Measurements from ENCODE around the gene PDAP1.
"Not testable (repeated sequence)": the region's sequence is repeated elsewhere in the genome, so short reads cannot be mapped to it uniquely, and the experiment has no call there.

PDAP1 gene

GRCh38 chr7:99420213-99420612, 11.8 kb upstream of the PDAP1 start:
- no peak overlapping the region for H3K4me3 ChIP-seq (ENCODE audit: low read length)
- H3K9ac ChIP-seq (ENCODE audit: low read length), result no peak overlapping the region
- no peaks in the 10 kb centered on the region for H3K27me3 ChIP-seq (ENCODE audit: control insufficient read depth, insufficient read depth, low read length)
- peaks cover 52% of the 10 kb centered on the region for H3K36me3 ChIP-seq (ENCODE audit: control insufficient read depth, insufficient read depth, low read length)
- H3K4me1 ChIP-seq (ENCODE audit: control insufficient read depth, insufficient read depth, low read length), result no peaks in the 10 kb centered on the region
- no peak overlapping the region for H3K27ac ChIP-seq (ENCODE audit: low read depth, low read length)

DNA sequence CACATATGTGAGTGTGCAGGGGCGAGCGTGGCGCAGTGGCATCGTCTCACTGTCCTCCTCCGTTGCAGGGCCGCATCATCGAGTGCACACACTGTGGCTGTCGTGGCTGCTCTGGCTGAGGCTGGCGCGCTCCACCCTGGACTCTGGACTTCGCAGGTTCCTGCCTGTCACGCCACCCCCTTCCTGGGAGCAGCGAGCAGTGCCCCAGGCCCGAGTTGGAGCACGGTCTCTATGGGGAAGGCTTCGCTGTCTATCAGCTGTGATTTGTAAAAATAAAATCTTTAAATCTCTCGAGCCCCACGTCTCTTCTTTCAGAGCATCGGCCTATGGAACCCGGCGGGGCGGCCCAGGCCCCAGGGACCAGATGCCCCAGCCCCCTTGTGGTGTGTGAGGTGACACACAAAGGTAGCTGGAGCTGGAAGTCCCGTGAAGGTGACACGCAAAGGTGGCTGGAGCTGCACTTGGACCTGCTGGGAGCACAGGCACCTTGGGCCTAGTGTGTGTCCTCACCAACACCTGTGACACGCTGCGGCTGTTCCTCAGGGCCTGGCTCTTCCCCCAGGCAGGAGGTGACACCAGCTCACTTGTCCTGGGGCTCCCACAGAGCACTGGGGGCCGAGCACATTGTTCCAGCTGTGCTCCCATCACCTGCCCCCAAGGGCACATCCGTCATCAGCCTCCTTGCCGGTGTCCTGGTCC, 11.1 kb upstream of the PDAP1 start:
- peaks cover 47% of the 10 kb centered on the region for H3K36me3 ChIP-seq (ENCODE audit: control insufficient read depth, insufficient read depth, low read length)

GRCh38 chr7:99418260-99418659, 9.9 kb upstream of the PDAP1 start:
- no peaks in the 10 kb centered on the region for H3K27me3 ChIP-seq (ENCODE audit: control insufficient read depth, insufficient read depth, low read length)
- H3K4me3 ChIP-seq (ENCODE audit: low read length), result no peak overlapping the region
- H3K27ac ChIP-seq (ENCODE audit: low read depth, low read length), result no peak overlapping the region
- H3K4me1 ChIP-seq (ENCODE audit: control insufficient read depth, insufficient read depth, low read length), result no peaks in the 10 kb centered on the region
- H3K36me3 ChIP-seq (ENCODE audit: control insufficient read depth, insufficient read depth, low read length), result peaks cover 38% of the 10 kb centered on the region
- no peak overlapping the region for H3K9ac ChIP-seq (ENCODE audit: low read length)

More for the DNA sequence above, 11.1 kb upstream of the PDAP1 start:
- no peak overlapping the region for H3K27ac ChIP-seq (ENCODE audit: low read depth, low read length)
- H3K9ac ChIP-seq (ENCODE audit: low read length), result no peak overlapping the region
- H3K4me3 ChIP-seq (ENCODE audit: low read length), result no peak overlapping the region
- H3K27me3 ChIP-seq (ENCODE audit: control insufficient read depth, insufficient read depth, low read length), result no peaks in the 10 kb centered on the region
- no peaks in the 10 kb centered on the region for H3K4me1 ChIP-seq (ENCODE audit: control insufficient read depth, insufficient read depth, low read length)

DNA sequence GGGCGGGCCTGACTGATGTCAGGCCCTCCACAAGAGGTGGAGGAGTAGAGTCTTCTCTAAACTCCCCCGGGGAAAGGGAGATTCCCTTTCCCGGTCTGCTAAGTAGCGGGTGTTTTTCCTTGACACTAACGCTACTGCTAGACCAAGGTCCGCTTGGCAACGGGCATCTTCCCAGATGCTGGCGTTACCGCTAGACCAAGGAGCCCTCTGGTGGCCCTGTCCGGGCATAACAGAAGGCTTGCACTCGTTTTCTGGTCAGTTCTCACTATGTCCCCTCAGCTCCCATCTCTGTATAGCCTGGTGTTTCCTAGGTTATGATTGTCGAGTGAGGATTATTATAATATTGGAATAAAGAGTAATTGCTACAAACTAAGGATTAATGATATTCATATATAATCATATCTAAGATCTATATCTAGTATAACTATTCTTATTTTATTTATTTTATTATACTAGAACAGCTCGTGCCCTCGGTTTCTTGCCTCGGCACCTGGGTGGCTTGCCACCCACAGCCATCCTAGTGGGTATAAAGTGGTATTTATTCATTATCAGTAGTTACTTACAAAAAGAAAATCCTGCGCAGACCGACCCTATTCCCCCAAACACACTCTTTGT, 7.2 kb upstream of the PDAP1 start:
- H3K4me1 ChIP-seq (ENCODE audit: control insufficient read depth, insufficient read depth, low read length); H3K9ac ChIP-seq (ENCODE audit: low read length); H3K27ac ChIP-seq (ENCODE audit: low read depth, low read length); H3K27me3 ChIP-seq (ENCODE audit: control insufficient read depth, insufficient read depth, low read length); H3K4me3 ChIP-seq (ENCODE audit: low read length): not testable (repeated sequence)
- peaks cover 43% of the 10 kb centered on the region for H3K36me3 ChIP-seq (ENCODE audit: control insufficient read depth, insufficient read depth, low read length)

GRCh38 chr7:99410635-99411034, 2.2 kb upstream of the PDAP1 start:
- H3K4me1 ChIP-seq (ENCODE audit: control insufficient read depth, insufficient read depth, low read length), result peaks cover 19% of the 10 kb centered on the region
- H3K4me3 ChIP-seq (ENCODE audit: low read length), result no peak overlapping the region
- H3K27ac ChIP-seq (ENCODE audit: low read depth, low read length), result no peak overlapping the region
- no peaks in the 10 kb centered on the region for H3K27me3 ChIP-seq (ENCODE audit: control insufficient read depth, insufficient read depth, low read length)
- no peak overlapping the region for H3K9ac ChIP-seq (ENCODE audit: low read length)
- peaks cover 16% of the 10 kb centered on the region for H3K36me3 ChIP-seq (ENCODE audit: control insufficient read depth, insufficient read depth, low read length)

DNA sequence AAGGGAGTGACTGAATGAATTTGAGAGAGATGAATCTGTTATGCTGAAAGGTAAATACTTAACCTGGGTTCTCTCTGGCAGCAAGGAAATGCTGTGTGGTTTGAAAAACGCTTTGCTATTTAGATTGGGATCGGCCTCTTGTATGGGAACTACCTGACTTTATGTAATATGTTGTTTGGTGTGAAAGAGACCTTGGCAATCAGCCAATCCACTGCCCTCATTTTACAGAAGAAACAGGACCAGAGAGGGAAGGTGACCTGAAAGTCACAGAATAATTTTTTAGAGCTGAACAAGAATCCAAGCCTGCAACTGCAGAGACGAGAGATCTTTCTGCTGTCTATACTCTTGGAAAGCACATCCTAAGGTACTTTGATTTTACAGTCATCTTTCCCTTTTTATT, 1.4 kb upstream of the PDAP1 start:
- Histone ChIP-seq H3K9ac (ENCODE audit: low read length) (no peak overlapping the region), H3K4me1 (ENCODE audit: control insufficient read depth, insufficient read depth, low read length) (peaks cover 19% of the 10 kb centered on the region), H3K27ac (ENCODE audit: low read depth, low read length) (peak overlapping the region; percentile 100), H3K36me3 (ENCODE audit: control insufficient read depth, insufficient read depth, low read length) (peaks cover 17% of the 10 kb centered on the region), H3K4me3 (ENCODE audit: low read length) (peak overlapping the region; percentile 97), H3K27me3 (ENCODE audit: control insufficient read depth, insufficient read depth, low read length) (no peaks in the 10 kb centered on the region)

DNA sequence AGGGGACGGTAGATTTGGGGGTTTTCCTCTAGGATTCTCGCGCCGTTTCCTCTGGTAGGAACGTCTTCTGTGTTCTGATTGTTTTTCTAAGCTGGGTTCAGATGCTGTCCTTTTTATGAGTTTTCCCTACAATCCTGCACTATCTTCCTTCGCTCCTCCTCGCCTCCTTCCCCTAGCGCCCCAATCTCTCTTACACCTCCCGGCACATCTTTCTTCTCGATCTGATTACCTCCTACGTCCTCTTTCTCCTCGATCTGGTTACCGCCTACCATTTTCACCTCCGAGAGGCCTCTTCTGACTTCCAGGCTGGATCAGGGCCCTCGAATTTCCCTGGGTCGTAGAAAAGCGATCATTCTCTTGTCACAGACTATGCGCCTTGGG, 785 bp upstream of the PDAP1 start:
- Histone ChIP-seq H3K4me1 (ENCODE audit: control insufficient read depth, insufficient read depth, low read length) (peaks cover 24% of the 10 kb centered on the region), H3K27me3 (ENCODE audit: control insufficient read depth, insufficient read depth, low read length) (no peaks in the 10 kb centered on the region), H3K27ac (ENCODE audit: low read depth, low read length) (peak overlapping the region; percentile 100), H3K4me3 (ENCODE audit: low read length) (peak overlapping the region; percentile 97), H3K9ac (ENCODE audit: low read length) (peak overlapping the region; percentile 89), H3K36me3 (ENCODE audit: control insufficient read depth, insufficient read depth, low read length) (peaks cover 20% of the 10 kb centered on the region)

- Histone ChIP-seq H3K36me3 (ENCODE audit: control insufficient read depth, insufficient read depth, low read length) (peaks cover 25% of the 10 kb centered on the region), H3K4me3 (ENCODE audit: low read length) (peak overlapping the region; percentile 97), H3K27me3 (ENCODE audit: control insufficient read depth, insufficient read depth, low read length) (no peaks in the 10 kb centered on the region), H3K9ac (ENCODE audit: low read length) (peak overlapping the region; percentile 97), H3K4me1 (ENCODE audit: control insufficient read depth, insufficient read depth, low read length) (peaks cover 24% of the 10 kb centered on the region), H3K27ac (ENCODE audit: low read depth, low read length) (peak overlapping the region; percentile 100)
Observed at GRCh38 chr7:99407872-99408378, 472 bp downstream of the PDAP1 start.

- peaks cover 30% of the 10 kb centered on the region for H3K36me3 ChIP-seq (ENCODE audit: control insufficient read depth, insufficient read depth, low read length)
- no peak overlapping the region for H3K27ac ChIP-seq (ENCODE audit: low read depth, low read length)
- H3K9ac ChIP-seq (ENCODE audit: low read length), result no peak overlapping the region
- H3K27me3 ChIP-seq (ENCODE audit: control insufficient read depth, insufficient read depth, low read length), result no peaks in the 10 kb centered on the region
- H3K4me1 ChIP-seq (ENCODE audit: control insufficient read depth, insufficient read depth, low read length), result peaks cover 24% of the 10 kb centered on the region
- no peak overlapping the region for H3K4me3 ChIP-seq (ENCODE audit: low read length)
Observed at GRCh38 chr7:99406557-99406956, 1.8 kb downstream of the PDAP1 start.

DNA sequence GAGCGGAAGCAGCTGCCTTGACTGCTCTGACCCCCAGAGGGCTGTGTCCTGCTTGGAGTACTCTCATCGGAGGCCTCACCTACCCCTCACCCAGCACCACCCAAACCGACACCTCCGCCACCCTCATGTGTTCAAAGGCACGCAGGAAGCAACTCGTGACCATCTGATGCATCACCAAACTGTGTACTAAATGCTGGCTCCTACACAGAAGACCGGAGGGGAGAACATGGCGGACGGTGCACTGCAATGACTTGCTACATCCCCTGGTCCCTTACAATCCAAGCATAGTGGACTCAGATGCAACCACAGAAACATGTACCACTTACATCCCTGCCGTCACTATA, 3.4 kb downstream of the PDAP1 start:
- Histone ChIP-seq H3K36me3 (ENCODE audit: control insufficient read depth, insufficient read depth, low read length) (peaks cover 30% of the 10 kb centered on the region), H3K9ac (ENCODE audit: low read length) (no peak overlapping the region), H3K4me3 (ENCODE audit: low read length) (no peak overlapping the region), H3K4me1 (ENCODE audit: control insufficient read depth, insufficient read depth, low read length) (peaks cover 24% of the 10 kb centered on the region), H3K27ac (ENCODE audit: low read depth, low read length) (no peak overlapping the region), H3K27me3 (ENCODE audit: control insufficient read depth, insufficient read depth, low read length) (no peaks in the 10 kb centered on the region)

DNA sequence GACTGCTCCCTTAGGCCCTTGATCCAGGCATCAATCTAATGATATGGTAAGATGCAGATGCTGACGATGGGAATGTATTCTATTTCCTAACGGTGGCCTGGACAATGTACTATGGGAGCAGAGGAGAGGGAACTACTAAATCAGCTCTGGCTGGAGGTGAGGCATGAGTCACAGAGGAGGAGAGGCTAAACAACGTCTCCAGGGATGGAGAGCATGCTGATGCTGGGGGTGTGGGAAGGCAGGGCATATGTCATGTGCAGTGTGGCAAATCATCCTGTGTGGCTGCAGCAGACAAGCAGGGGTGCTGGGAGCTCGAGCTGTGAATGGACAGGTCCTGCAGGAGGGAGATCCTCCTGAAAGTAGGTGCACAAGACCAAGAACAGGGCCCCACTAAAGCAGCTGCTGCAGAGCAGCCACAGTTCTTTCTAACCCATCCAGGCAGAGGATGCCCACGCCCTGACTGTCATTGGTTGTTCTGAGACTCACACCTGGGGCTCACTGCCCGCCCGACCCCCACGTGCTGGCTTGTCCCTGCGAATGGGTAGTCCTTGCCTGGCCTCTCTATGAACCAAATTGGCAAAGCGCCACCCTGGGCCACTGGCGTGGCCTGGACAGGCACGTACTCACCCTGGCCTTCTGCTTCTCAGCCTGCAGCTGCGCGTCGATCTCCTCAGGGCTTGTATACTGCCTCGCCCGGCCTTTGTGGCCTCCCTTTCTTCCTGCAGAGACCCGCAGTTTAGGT, 4.0 kb downstream of the PDAP1 start:
- Histone ChIP-seq H3K4me1 (ENCODE audit: control insufficient read depth, insufficient read depth, low read length) (peaks cover 21% of the 10 kb centered on the region), H3K4me3 (ENCODE audit: low read length) (no peak overlapping the region), H3K27ac (ENCODE audit: low read depth, low read length) (no peak overlapping the region), H3K36me3 (ENCODE audit: control insufficient read depth, insufficient read depth, low read length) (peaks cover 36% of the 10 kb centered on the region), H3K9ac (ENCODE audit: low read length) (no peak overlapping the region), H3K27me3 (ENCODE audit: control insufficient read depth, insufficient read depth, low read length) (no peaks in the 10 kb centered on the region)

DNA sequence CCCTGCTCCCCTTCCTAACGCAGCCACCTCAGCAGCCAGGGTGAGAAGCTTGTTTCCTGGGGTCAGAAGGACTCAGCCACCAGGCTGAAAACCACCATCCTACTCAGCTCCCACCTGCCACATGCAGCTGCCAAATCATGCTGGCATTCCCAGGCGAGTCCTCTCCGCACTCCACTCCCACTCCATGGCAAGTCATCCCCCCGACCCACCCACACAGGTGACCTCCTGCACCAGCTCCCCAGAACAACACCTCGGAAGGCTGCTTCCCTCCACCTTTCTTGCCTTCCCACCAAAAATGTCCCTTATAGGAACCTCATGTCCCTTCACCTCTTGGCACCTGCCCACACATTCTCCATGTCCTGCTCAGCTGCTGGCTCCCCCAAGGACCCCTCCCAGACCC, 4.6 kb downstream of the PDAP1 start:
- Histone ChIP-seq H3K36me3 (ENCODE audit: control insufficient read depth, insufficient read depth, low read length) (peaks cover 39% of the 10 kb centered on the region), H3K9ac (ENCODE audit: low read length) (no peak overlapping the region), H3K4me1 (ENCODE audit: control insufficient read depth, insufficient read depth, low read length) (peaks cover 21% of the 10 kb centered on the region), H3K27me3 (ENCODE audit: control insufficient read depth, insufficient read depth, low read length) (no peaks in the 10 kb centered on the region), H3K27ac (ENCODE audit: low read depth, low read length) (no peak overlapping the region), H3K4me3 (ENCODE audit: low read length) (no peak overlapping the region)
